PFSK-1 (cell line): ENCODE results near the gene DYNC1H1.

Source experiments
- FOXP2 ChIP-seq: optimal IDR thresholded peaks from 2 replicates; pipeline ENCODE3; 2011; ENCODE audit warnings: borderline replicate concordance, control low read depth, inconsistent platforms; ENCODE audit not compliant: insufficient read depth; ENCODE audit errors: extremely low read length, extremely low read depth
- POLR2AphosphoS5 ChIP-seq: IDR thresholded peaks from 2 replicates; pipeline ENCODE4 v1.6.1; 2012; ENCODE audit warnings: low read depth, mild to moderate bottlenecking, control low read depth, low read length, moderate library complexity
- REST ChIP-seq, 2 experiments: IDR thresholded peaks; 2 replicates each; pipeline versions ENCODE4 v1.6.1 to v1.8.0; 2011 to 2012; ENCODE audit warnings: low read depth in 2 of 2, low read length in 2 of 2, control low read depth in 1 of 2, inconsistent platforms in 1 of 2, mild to moderate bottlenecking in 1 of 2, moderate library complexity in 1 of 2; ENCODE audit not compliant: insufficient read depth in 1 of 2
- SIN3A ChIP-seq: IDR thresholded peaks from 2 replicates; pipeline ENCODE4 v1.6.1; 2012; ENCODE audit warnings: mild to moderate bottlenecking, low read length, moderate library complexity, borderline replicate concordance; ENCODE audit not compliant: insufficient read depth
- TAF1 ChIP-seq: IDR thresholded peaks from 2 replicates; pipeline ENCODE4 v1.6.1; 2012; ENCODE audit warnings: low read length, control low read depth, borderline replicate concordance; ENCODE audit not compliant: insufficient read depth

DYNC1H1 gene

GRCh38 chr14:102063109-102063807, 98.9 kb downstream of the DYNC1H1 start:
- TF ChIP-seq REST (IDR thresholded peaks at IDR 0.05; ENCODE audit: insufficient read depth in 1 of 2, low read depth in 2 of 2, low read length in 2 of 2): no peak
- no peak for TF ChIP-seq FOXP2
- no peak for TF ChIP-seq SIN3A
- no peak for TF ChIP-seq POLR2AphosphoS5
- no peak for TF ChIP-seq TAF1

- TF ChIP-seq REST (IDR thresholded peaks at IDR 0.05; ENCODE audit: insufficient read depth in 1 of 2, low read depth in 2 of 2, low read length in 2 of 2) (no peak), TAF1 (no peak), FOXP2 (no peak), POLR2AphosphoS5 (no peak), SIN3A (no peak)
These were observed 99.5 kb downstream of the DYNC1H1 start for GRCh38 chr14:102063808-102064429.

GRCh38 chr14:102066041-102066451, 101.7 kb downstream of the DYNC1H1 start:
- TF ChIP-seq TAF1: no peak

- no peak for TF ChIP-seq FOXP2
- no peak for TF ChIP-seq POLR2AphosphoS5
- TF ChIP-seq TAF1: no peak
- no peak for TF ChIP-seq SIN3A
- no peak for TF ChIP-seq REST (IDR thresholded peaks at IDR 0.05; ENCODE audit: insufficient read depth in 1 of 2, low read depth in 2 of 2, low read length in 2 of 2)
These were observed 107.1 kb downstream of the DYNC1H1 start for GRCh38 chr14:102071283-102071998.

- TF ChIP-seq FOXP2 (no peak), POLR2AphosphoS5 (no peak), REST (IDR thresholded peaks at IDR 0.05; ENCODE audit: insufficient read depth in 1 of 2, low read depth in 2 of 2, low read length in 2 of 2) (no peak)
These were observed 110.1 kb downstream of the DYNC1H1 start for GRCh38 chr14:102074415-102074964.
